ENCODE measurements around the gene LRRC34.

GRCh38 chr3:169835533-169835932 lies 22.8 kb upstream of the LRRC34 start:
- TF ChIP-seq CTCF (IDR thresholded peaks at IDR 0.05; ENCODE audit: insufficient read depth, low read length) (no peak), POLR2AphosphoS5 (IDR thresholded peaks at IDR 0.05; ENCODE audit: low read depth) (no peak), SPI1 (IDR thresholded peaks at IDR 0.05; ENCODE audit: borderline replicate concordance, low read depth) (no peak)
